Endothelial cell of hepatic sinusoid (primary cell): Measurements from ENCODE around the gene PDXP.
"Not testable (repeated sequence)": the region's sequence is repeated elsewhere in the genome, so short reads cannot be mapped to it uniquely, and the experiment has no call there.

Experiments used
- in situ Hi-C: cut with HindIII; loops from 2 replicates; pipeline ENCODE4 v1.10.0; 2017; ENCODE audit warnings: low sequenced_read_pairs

Gene PDXP

DNA sequence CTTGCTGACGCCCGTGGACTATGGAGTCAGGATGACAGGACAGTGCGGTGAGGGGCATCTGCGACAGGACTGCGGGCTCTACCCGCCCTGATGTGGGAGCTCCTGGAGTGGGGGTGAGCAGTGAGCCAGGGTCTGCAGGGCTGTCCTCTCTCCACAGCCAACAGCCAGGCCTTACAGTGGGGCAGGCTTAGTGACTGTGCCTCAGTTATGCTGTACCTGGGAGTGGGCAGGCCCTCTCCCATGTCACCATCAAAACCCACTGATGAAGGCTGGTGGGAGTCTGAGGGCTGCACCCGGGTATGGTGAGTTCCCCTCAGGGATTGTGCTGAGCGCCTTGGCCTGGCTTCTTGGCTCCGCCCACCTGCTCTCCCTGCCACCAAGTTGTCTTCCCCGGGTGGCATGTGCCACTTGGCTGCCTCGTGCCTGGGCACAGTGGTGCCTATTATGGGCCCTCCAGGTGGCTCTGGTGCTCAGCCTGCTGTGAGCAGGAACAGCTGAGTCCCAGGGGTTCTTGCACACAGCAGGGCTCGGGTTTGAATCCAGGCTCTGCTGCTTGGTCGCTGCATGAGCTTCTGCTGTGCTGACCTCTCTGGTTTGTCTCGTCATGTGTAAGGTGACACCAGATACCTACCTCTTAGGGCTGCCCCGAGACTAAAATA lies 34.2 kb downstream of the PDXP start:
- in situ Hi-C loops, result no loop called here

DNA sequence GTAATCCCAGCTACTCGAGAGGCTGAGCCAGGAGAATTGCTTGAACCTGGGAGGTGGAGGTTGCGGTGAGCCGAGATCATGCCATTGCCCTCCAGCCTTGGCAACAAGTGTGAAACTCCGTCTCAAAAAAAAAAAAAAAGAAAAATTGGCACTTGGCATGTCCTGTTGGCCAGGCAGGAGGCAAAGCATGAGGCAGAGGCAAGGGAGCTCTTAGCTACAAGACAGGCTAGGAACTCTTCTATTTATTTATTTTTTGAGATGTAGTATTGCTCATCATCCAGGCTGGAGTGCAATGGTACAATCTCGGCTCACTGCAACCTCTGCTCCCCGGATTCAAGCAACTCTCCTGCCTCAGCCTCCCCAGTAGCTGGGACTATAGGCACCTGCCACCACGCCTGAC lies 35.6 kb downstream of the PDXP start:
- in situ Hi-C loops, result not testable (repeated sequence)

DNA sequence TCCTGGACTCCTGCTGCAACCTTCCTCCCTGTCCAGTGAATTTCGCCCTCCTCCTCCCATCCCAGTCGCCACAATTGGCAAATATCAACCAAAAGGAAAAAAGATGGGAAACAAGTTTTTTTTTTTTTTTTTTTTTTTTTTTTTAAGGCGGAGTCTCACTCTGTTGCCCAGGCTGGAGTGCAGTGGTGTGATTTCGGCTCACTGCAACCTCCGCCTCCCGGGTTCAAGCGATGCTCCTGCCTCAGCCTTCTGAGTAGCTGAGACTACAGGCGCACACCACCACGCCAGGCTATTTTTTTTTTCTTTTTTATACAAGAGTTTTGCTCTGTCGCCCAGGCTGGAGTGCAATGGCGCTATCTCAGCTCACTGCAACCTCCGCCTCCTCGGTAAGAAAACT lies 37.7 kb downstream of the PDXP start:
- in situ Hi-C loops, result loop anchor here (5.0 kb wide), 1 partner anchor 36 kb away; no protein-coding TSS in a partner anchor

DNA sequence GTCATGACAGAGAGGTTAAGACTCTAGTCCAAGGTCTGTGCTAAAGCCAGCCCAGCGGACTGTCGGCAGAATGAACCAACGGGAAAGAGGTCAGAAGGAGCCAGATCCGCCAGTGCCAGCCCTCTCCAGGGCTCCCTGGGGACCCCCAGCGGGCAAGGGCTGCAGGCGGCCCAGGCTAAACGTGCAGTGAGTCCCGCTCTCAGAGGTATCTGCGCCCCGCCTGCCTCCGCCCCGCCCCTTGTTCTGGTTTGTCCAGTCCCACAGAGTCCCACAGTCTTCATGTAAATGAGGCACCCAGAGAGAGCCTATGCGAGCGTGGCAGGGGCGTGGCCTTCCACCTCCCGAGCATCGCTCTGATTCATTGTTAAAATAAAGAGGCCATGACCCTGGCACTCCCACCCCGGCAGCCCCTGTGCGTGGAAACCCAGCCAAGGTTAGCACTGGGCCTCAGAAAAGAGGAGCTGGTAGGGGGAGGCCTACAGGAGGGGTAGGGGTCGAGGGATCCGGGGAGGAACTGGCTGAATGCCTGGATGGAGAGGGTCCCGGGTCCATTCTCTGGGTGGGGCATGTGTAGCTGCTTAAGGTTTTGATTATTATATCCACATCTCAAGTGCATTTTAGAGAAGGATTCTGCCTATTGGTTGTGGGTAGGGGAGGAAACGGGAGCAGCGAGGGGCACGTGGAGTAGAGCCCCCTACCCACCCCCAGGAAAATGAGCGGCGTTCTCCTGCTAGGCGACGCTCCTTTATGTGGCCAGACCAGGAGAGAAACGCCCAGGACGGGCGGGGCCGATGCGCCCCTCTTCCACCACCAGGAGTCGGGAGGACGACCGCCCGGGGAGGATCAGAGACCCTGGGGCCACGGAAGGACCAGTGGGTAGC lies 38.4 kb downstream of the PDXP start, which contains the start of gene TRIOBP:
Gene TRIOBP (plus strand): TSS at position 392 of the 881 bp plus-strand sequence. CDS start 4,318 bp downstream, outside the sequence.
- in situ Hi-C loops, result loop anchor here (5.0 kb wide), 1 partner anchor 35 kb away; no protein-coding TSS in a partner anchor

DNA sequence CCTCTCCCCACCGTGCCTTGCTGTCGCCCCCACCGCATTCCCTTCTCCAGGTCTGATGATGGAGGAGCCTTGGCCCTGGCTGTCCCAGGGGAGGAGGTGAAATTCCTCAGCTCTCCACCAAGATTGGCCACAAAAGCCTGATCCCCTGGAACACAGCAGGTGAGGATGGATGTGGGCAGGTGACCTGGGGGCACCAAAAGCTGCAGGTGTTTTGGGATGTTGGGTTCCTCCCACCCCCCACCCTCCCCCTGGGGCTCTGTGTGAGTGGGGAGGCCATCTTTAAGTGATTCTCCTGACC lies 39.0 kb downstream of the PDXP start:
- in situ Hi-C loops, result loop anchor here (5.0 kb wide), 1 partner anchor 35 kb away; no protein-coding TSS in a partner anchor

DNA sequence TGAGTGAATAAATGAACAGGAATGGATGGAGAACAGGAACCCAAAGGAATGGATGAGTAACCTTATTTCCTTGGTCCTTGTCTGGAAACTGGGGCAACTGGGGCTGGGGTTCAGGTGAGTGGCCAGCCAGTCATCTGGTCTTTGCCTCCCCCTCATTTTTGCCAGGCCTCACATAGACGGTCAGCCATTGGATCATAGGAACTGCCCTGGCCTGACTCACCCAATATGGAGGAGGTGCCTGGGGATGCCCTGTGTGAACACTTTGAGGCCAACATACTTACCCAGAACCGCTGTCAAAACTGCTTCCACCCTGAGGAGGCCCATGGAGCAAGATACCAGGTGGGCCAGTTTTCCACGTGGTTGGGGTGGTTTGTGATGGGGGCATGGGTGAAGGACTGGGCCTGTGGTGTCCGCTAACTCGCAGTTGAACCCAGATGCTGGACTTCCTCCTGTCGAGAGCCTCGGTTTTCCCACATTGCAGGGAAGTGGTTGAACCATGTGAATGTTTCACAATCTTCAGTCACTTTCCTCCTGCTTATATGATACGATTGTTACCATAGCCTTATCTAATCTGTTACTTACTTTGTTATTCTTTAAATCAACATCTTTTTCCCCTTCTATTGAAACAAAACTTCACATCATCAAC lies 42.7 kb downstream of the PDXP start:
- in situ Hi-C loops, result no loop called here

DNA sequence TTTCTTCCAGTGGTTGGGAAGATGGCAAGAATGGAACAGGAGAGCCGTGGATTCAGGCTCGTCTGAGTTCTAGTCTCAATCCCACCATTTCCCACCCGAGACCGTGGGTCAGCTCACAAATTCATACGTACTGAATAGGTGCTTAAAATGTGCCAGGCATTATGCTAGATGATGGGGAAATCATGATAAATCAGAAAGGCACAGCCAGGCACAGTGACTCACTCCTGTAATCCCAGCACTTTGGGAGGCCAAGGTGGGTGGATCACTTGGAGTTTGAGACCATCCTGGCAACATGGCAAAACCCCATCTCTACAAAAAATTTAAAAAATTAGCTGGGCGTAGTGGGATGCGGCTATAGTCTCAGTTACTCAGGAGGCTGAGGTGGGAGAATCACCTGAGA lies 45.4 kb downstream of the PDXP start:
- in situ Hi-C loops, result no loop called here

DNA sequence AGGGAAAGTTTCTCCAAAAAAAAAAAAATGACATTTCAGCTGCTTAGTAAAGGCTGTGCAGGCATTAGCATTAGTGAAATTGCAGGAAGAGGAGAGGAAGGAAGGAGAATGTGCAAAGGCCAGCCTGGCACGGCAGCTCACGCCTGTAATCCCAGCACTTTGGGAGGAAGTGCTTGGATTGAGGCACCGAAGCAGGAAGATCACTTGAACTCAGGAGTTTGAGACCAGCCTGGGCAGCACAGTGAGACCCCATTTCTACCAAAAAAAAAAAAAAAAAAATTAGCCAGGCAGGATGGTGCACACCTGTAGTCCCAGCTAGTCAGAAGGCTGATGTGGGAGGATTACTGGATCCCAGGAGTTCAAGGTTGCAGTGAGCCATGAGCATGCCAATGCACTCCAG lies 46.1 kb downstream of the PDXP start:
- in situ Hi-C loops, result no loop called here

DNA sequence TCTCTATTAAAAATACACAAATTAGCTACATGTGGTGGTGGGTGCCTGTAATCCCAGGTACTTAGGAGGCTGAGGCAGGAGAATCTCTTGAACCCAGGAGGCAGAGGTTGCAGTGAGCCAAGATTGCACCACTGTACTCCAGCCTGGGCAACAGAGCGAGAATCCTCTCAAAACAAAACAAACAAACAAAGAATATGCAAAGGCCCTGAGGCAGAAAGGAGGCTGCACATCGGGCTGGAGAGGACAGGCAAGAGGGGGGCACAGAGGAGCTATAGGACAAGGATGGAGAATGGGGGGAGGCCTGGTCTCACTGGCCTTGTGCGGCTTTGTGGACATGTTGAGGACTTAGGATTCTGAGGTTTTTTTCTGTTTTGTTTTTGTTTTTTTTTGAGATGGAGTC lies 46.7 kb downstream of the PDXP start:
- in situ Hi-C loops, result no loop called here

DNA sequence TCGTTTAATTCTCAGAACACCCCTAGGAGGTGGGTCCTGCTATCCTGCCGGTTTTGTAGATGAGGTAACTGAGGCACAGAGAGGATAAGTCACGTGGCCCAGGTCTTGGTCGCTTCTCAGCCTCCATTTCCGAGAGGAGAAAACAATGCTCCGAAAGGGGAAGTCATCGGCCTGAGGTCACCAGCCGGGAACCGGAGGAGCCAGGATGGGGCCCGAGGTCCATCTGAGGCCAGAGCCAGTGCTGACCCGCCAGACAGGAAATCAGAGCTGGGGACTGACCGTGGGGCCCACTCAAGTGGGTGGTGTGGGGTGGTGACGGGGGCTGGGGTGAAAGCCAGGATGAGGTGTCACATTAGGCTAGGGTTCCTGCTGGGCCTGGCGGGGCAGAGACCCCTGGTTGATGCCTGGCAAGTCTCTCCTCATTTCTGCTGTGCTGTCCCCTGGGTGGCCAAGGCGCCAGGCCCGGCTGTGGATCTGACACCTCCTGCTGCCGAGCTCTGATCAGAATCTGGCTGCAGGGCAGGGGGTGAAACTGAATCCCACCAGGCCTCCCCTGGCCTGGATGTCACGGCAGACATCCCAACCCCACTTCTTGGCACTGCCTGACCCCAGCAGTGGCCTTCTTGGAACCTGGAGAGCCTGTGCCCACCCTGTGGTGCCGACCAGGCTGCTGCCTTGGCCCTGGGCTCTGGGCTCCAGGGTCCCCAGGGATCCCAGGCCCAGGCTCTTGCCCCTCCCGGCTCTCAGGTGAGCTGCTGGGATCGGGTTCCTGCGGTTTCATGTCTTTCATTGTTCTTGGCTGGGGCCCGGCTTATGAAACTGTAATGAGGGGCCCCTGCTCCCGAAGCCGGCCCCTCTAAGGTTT lies 50.3 kb downstream of the PDXP start:
- in situ Hi-C loops, result no loop called here

DNA sequence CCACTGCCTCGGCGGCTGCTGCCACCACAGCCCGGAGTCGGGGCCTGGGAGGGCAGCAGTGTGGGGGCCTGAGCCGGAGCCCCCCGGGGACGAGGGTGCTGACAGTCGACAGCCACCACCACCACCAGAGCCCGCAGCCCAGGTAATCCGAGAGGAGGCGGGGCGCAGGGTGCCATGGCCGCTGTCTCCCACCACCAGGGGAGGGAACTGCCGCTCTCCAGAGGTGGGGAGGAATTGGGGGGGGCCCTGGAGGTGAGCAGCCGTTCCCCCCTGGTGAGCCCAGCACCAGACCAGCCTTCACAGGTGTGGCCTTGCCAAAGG lies 50.9 kb downstream of the PDXP start:
- in situ Hi-C loops, result no loop called here

DNA sequence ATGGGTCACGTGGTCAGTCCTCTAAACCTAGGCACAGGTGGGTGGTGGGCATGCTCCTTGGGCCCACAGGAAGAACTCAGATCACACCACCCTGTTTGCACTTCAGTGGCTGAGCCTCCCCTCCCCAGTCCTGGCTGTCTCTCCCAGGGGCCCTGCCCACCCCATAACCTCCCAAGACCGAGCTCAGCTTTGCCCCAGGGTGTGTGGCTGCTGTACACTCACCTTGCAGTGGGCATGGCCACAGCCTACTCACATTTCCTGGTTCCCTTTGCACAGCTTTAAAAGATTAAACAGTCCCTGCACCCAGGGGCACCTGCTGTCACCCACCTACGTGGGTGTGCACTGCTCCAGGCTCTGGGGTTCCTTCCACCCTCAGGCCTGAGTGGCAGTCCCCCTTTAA lies 52.2 kb downstream of the PDXP start:
- in situ Hi-C loops, result no loop called here

DNA sequence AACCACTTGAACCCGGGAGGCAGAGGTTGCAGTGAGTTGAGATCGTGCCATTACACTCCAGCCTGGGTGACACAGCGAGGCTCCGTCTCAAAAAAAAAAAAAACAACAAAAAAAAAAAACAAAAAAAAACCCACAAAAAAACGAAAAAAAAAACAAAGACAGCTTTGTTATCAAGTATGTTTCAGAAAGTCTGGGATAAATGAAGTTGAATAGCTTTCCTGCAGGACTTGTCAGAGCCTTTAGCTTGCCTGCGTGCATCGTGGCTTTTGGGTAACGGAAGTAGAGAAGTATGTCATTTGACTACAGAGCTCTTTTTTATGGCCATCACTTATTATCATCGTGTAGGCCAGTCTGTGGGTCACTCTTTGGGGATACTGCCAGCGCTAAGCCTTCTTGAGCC lies 53.0 kb downstream of the PDXP start:
- in situ Hi-C loops, result no loop called here

DNA sequence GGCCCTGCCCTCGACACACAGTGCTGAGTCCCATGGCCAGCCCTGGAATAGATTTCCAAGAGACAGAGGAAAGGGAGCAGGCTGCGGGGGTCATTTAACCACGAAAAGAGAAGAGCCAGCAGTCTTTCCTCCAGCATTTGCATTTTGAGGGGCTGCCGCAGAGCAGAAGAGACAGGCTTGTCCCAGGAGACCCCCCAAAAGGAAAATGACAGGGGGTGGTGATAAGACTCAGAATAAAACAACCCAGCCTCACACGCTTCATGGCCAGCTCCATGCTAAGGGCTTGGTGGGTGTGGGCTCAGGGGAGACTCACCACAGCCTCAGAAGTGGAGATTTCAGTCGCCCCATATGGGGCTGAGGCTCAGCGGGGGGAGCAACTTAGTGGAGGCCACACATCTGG lies 55.2 kb downstream of the PDXP start:
- in situ Hi-C loops, result no loop called here

DNA sequence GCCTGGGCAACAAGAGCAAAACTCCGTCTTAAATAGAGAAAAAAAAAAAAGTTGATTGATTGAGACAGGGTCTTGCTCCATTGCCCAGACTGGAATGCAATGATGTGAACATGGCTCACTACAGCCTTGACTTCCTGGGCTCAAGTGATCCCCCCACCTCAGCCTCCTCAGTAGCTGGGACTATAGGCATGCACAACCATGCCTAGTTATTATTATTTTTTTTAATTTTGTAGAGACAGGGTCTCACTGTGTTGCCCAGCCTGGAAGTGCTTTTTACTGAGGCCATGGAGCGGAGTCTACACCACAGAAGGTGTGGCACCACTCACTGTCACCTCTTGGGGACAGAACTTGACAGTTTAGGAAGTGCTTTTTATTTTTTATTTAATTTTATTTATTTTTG lies 56.1 kb downstream of the PDXP start:
- in situ Hi-C loops, result no loop called here

DNA sequence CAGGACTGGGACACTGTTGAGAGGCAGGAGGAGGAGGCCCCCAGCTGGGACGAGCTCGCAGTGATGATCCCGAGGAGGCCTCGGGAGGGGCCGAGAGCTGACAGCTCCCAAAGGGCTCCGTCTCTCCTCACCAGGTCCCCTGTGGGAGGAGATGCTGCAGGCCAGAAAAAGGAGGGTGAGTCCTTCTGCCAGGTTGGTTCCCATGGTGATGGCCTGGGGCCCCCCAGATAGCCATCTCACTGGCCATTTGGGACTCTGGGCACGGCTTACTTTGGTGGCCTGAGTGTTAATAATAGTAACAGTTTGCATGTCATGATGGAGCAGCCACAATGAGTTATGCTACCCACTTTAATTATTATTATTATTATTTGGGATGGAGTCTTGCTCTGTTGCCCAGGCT lies 57.2 kb downstream of the PDXP start:
- in situ Hi-C loops, result no loop called here
